Bone marrow (tissue), 2 donors: Measurements from ENCODE around the gene WDR59.
A peak's percentile ranks its signal among the peaks of the same experiment; 100 is the strongest.
"Not testable (repeated sequence)": the region's sequence is repeated elsewhere in the genome, so short reads cannot be mapped to it uniquely, and the experiment has no call there.

Experiments
- DNase-seq, 2 donors: peaks; one replicate each; lab custom pipeline; 2025; lab: John Stamatoyannopoulos, UW

Gene WDR59

DNA sequence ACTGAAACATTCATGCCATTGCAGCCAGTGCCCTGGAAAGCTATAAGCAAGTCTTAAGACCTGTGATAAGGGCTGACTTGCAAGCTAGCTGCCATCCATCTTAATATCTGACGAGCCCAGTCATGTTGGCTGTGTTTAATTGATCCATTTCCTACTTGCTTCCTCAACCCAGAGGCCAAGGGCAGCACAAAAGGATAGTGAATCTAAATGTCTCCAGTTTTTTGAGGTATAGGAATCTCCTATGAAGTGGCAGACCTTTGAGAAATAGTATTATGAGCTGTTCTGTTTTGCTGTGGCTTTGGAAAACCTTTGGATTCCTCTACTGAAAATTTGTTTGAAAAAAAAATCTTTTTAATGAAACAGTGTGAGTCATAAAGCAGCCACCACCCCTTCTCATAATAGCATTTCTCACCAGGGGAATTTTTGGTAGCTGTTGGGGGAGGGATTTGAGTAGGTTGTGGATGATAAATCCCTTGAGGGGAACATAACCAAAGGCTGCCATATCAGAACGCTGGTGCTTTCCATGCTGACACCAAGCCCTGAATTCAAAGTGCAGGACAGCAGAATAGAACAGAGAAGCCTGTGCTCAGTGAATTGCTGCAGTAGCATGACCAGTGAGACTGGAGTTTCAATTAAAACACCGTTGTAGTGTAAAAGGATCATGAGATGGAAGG is 26.8 kb upstream of the WDR59 start:
- peak in 1 of 2 donors; percentile 69 for DNase-seq

DNA sequence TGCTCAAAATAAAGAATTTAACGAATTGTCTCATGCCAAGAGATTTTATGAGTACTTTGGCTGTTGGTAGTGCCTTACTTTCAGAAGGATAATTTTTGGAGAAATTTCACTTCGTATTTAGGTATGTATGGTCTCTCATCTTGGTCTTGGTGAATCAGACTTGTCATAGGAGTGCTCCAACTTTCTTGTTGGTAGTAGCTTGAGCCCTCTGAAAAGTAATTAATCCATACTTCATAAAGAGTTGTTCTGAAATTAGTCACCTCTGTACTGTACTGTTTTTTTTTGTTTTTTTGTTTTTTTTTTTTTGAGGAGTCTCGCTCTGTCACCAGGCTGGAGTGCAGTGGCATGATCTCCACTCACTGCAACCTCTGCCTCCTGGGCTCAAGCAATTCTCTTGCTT is 25.5 kb upstream of the WDR59 start:
- DNase-seq, result no peak

DNA sequence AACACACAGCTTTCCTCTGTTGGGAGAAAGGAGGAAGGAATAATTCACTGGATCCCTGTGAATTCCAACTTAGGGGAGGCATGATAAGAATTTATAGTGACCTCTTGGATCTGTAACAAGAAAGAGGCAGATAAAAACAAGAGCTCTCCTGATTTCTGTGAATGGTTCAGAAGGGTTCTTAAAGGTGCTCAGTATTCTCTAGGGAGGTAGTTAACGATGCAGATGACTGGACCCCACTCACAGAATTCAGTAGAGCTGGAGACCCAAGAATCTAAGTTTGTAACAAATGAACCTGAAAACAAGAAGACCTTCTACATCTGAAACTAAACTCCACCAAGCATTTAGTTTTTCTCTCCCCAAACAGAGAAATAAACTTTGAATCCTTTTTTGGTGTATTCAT is 22.5 kb upstream of the WDR59 start:
- no peak for DNase-seq

DNA sequence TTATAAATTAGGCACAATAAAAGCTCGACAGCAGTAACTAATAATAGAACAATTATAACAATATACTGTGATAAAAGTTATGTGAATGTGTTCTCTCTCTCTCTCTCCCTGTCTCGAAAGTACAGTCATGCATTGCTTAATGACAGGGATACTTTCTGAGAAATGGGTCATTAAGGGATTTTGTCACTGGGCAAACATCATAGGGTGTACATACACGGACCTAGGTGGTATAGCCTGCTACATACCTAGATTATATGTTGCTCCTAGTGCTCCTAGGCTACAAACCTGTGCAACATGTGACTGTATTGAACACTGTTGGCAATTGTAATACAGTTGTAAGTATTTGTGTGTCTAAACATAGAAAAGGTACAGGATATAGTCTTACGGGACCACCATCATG is 20.8 kb upstream of the WDR59 start:
- DNase-seq, result no peak

DNA sequence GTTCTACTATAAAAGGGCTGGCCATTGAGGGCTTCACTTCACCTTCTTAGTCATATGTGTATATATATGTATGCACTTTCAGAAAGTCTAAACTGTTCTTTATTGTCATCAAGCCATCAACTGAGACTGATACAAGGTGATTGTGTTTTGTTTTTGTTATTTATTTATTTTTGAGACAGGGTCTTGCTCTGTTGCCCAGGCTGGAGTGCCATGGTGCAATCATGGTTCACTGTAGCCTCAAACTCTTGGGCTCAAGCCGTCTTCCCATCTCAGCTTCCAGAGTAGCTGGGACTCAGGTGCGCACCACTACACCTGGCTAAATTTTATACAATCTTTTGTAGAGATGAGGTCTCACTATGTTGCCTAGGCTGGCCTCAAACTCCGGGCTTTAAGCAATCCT is 19.5 kb upstream of the WDR59 start:
- no peak for DNase-seq

DNA sequence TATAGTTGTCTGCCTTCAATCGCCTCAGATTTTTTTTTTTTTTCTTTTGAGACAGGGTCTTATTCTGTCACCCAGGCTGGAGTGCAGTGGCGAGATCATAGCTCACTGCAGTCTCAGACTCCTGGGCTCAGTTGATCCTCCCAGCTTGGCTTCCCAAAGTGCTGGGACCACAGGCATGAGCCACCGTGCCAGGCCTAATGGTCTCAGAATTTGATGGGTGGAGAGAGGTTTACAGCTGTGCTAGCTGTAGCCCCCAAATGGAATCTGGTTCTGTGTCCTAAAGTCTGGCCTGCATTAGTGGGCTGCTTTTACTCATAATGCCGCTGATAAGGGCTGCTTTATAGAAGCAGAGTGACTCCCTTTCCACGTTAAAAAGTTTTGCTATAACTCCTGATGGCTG is 19.0 kb upstream of the WDR59 start:
- DNase-seq, result no peak

DNA sequence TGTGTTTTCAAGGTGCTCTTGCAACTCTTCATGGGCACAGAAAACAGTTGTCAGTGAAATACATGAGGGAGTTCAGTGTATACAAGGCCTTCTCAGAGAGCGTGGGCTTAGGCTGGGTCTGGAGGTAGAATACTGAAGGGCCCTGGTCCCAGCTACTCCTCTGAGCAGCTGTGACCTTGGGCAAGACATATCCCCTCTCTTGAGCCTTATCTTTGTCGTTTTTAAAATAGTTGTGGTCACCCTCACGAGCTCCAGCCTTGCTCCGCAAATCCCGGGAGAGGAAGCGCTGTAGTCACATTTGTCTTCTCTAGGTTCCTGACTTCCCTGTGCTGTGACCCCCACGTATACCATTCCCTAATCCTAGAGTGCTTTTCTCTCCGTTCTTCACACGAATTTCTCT is 17.6 kb upstream of the WDR59 start:
- DNase-seq, result no peak

DNA sequence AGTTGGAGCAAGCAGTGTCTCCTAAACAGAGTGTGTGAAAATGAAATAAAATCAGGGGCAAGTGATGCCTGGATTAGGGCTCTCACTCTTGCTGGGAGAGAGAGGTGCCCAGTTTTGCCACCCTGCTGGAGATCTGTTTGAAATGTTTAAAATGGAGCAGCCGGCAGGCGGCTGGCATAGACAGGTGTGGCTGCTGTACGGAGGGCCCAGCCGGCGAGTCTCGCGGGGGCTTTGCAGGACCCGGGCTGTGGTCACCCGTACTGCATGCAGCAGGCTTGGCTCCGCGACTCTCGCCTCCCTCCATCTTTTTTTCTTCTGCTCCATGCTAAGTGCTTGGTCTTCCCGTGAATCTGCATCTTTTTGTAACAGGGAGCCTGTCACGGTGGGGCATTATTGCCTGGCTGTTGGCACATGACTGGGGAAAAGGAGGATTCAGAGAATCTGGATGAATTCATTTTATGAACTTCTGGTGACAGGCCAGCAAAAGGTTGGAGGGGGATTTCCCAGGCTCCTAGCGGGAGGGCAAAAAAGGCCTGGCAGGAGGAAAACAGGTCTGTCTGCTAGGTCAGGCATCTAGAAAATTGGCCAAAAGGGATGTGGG is 15.7 kb upstream of the WDR59 start:
- no peak for DNase-seq

DNA sequence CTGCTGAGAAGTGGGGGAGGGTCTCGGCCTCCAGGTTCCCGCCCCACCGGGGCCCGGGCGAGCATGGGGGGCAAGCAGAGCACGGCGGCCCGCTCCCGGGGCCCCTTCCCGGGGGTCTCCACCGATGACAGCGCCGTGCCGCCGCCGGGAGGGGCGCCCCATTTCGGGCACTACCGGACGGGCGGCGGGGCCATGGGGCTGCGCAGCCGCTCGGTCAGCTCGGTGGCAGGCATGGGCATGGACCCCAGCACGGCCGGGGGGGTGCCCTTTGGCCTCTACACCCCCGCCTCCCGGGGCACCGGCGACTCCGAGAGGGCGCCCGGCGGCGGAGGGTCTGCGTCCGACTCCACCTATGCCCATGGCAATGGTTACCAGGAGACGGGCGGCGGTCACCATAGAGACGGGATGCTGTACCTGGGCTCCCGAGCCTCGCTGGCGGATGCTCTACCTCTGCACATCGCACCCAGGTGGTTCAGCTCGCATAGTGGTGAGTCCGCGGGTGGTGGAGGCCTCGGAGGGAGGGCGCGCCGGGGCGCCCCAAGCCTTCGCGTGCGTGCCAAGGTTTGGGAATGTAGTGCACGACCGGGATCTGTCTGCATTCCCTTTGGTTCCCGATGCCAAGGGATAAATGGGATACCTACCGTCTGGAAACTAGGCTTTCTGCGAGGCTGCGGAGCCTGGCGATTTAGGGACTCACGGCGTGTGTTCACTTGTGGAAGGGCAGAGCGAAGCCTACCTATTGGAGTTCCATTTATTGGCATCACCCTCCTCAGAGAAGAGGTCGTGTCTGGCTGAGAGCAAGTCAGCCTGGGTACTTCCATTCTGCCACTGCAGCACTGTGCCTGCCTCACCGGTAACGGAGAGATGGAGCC is 14.9 kb upstream of the WDR59 start:
- DNase-seq, result peak in 1 of 2 donors; percentile 25

DNA sequence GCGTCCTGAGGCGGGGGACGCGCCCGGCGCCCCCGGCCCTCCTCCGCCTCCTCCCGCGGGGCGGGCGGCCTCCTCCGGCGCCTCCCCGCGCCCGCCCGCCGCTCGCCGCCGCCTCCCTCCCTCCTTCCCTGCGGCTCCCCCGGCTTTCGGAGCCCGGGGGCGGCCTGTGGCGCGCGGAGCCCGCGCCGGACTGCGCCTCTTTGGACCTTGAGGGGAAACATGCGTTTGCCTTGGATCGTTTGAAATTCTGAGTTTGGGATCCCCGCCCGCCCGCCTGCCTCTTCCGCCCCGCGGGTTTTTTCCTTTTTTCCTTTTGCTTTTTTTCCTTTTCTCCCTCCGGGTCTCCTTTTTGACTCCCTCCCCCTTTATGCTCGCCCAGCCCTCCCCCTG is 14.3 kb upstream of the WDR59 start:
- peak in 1 of 2 donors; percentile 23 for DNase-seq

DNA sequence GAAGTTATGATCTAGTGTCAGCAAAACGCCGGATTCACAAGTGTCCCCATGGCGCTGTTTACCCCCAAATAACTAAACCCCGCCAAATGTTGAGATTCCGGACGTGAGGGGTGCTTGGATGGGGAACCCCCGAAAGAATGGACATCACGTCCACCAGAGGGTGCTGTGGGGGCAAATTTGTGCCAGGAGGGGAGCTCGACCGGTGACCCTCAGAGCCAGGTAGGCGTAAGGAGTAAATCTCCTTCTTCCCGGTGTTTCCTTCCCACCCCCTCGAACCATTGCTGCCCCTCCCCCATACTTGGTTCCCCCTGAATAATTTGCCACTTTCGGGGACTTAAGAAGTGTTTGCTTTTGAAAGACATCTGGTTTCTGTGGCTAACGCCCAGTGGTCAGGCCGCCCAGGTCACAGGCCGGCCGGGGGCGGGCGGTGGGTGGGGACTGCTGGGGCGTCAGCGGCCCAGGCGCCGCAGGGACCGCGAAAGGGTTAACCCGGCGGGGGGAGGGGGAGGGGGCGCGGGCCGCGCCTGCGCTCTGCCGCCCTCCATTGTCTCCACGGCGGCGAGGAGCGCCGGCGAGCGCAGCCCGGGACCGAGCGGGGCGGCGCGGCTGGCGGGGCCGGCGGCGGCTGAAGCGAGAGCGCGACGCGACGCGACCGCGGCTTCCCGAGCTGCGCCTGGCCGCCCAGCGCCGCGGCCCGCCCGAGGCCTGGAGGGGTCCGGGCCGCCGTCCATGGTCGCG is 13.7 kb upstream of the WDR59 start, which contains the start of gene ZNRF1:
ZNRF1 (plus strand) TSS at position 544 of the 738 bp plus-strand sequence. CDS start 648 bp downstream, outside the sequence.
- peak; percentile 56 to 84 for DNase-seq

DNA sequence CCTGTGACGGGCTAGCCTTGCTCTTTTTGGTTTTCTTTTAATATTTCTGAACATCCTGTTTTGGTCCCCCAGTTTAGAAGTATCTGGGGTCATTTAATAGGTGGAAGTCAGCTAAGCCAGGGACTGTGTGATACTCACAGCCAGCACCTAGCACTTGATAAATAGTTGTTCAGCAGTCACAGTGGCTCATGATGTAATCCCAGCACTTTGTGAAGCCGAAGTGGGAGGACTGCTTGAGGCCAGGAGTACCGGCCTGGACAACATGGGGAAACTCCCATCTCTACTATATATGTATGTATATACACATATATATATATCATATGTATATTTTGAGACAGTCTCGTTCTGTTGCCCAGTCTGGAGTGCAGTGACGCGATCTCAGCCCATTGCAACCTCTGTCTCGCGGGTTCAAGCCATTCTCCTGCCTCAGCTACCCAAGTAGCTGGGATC is 12.1 kb upstream of the WDR59 start:
- no peak for DNase-seq

DNA sequence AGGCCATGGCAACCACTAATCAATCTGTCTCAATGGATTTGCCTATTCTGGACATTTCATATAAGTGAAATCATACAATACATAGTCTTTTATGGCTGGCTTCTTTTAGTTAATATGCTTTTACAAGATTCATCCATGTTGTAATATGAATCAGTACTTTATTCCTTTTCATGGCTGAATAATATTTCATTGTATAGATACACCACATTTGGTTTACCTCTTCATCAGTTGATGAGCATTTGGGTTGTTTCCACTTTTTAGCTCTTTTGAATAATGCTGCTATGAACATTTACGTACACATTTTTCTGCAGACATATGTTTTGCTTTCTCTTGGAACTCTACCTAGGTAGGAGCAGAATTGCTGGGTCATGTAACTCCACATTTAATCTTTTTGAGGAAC is 11.1 kb upstream of the WDR59 start:
- no peak for DNase-seq

DNA sequence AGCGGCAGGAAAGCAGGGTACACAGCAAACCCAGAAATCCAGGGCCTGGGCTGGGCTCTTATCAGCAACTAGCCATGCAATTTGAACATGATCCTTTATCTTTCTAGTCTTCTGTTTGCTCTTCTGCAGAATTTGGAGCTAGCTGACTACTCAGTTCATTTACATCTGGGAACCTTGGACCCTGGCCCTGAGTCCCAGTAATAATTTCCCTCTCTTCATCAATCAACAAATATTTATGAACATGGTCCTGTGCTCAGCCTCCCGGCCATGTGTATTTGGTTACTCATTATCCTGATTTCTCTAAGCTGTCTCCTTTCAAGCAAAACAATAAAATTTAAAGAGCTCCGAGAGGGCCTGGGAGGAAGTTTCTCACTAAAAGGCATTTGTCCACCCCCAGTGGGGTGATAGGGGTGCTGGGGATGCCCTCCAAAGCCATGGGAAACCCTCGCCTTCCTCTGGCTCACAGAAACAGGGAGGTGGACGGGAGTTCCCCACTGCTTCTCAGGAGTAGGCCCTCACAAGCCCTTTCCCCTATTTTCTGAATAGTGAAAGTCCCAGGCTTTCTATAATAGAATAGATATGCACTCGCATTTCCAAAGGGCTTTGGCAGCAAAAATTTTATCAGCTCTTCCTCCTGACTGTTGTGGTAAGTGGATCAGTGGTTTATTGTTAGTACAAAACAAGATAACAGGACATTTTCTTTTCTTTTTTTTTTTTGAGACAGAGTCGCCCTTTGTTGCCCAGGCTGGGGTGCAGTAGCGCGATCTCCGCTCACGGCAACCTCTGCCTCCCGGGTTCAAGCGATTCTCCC is 6.9 kb upstream of the WDR59 start:
- DNase-seq, result no peak

DNA sequence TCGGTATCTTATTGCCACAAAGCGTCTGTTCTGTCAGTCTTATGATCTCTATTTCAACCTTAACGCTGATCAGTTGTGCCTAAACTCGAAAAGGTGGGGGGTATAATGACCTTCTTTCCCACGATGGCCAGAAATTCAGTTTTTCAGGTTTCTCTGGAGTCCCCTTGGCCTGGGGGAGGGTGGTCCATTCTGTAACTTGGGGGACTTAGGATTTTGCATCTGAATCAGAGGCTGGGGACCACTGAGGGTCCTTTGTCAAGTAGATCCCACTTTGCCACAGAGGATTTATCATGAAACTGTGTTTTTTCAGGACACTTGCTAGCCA is 6.3 kb upstream of the WDR59 start:
- no peak for DNase-seq

DNA sequence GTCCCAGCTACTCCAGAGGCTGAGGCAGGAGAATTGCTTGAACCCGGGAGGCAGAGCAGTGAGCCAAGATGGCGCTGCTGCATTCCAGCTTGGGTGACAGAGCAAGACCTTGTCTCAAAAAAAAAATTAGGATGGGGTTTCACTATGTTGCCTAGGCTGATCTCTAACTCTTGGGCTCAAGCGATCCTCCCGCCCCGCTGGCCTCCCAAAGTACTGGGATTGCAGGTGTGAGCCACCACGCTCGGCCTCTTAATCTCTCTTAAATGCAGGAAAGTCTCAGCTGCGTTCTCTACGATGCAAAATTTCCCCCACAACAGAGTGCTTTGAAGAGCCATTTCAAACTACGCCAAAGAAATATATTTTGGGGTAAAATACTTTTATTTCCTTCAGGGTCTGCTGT is 5.9 kb upstream of the WDR59 start:
- DNase-seq, result no peak

DNA sequence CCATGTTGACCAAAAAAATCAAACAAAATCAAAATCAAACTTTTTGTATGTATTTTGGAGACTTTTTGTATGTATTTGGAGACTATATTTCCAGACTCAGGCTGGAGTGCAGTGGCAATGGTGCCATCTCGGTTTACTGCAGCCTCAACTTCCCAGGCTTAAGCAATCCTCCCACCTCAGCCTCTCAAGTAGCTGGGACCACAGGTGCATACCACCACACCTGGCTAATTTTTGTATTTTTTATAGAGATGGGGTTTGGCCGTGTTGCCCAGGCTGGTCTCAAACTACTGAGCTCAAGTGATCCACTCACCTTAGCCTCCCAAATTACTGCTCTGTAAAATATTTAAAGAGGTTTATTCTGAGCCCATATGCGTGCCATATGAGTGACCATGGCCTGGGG is 4.9 kb upstream of the WDR59 start:
- DNase-seq, result not testable (repeated sequence)

DNA sequence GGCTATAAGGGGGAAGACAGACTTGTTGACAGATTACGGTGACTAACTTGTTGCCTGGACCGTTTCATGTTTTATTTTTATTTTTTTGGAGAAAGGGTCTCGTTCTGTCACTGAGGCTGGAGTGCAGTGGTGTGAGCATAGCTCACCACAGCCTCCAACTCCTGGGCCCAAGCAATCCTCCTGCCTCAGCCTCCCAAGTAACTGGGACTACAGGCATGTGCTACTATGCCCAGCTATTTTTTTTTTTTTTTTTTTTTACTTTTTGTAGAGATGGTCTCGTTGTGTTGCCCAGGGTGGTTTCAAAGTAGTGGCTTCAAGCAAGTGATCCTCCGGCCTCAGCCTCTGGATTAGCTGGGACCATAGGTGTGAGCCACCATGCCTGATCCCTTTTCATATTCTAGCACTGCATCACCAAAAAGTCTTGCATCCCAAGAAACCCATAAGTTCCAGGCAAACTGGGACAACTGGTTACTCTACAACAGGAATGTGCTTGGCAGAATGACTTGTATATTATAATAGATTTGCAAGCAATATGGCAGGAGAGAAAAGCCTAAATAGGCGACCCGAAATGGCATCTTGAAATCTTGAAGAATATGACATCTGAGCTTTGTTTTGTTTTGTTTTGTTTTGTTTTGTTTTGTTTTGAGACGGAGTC is 2.2 kb upstream of the WDR59 start:
- no peak for DNase-seq

DNA sequence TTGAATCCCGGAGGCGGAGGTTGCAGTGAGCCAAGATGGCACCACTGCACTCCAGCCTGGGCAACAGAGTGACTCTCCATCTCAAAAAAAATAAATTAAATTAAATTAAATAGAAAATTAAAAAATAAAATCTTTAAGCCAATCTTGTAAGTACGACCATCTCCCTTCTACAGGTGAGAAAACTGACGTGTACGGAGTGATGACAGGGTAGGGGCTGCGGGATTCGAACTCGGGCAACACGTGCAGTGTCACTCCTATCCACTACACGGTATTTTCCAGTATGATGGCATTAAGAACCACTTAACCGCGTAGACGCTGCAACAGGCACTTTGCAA is 762 bp downstream of the WDR59 start:
- no peak for DNase-seq

DNA sequence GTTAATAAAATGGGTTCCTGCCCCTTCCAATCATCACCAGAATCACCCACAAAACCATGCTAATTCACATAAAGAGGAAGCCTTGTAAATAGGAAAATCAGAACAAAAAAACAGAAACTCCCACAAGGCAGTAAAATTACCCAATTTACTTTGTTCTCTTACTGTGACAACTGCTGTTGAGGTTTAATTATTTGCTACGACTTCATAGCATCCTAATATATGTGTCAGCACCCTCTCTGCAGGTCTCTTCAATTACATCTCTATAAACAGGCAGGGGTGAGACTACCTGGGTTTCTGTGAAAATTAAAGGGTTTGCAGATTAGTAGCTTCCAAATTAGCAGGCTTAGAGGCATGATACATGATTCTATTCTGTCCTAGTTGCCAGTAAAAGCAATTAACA is 2.7 kb downstream of the WDR59 start:
- DNase-seq, result no peak

DNA sequence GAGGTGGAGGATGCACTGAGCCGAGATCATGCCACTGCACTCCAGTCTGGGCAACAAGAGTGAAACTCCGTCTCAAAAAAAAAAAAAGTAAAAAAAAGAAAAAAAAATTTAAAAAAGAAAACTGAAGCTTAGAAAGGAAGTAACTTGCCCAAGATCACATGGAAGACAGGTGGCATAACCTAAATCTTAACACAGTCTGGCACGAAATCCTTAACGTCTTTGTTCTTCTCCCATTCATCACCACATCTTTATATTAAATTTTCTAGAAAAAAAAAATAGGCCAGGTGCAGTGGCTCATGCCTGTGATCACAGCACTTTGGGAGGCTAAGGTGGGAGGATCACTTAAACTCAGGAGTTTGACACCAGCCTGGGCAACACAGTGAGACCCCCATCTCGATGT is 9.3 kb downstream of the WDR59 start:
- no peak for DNase-seq
